Effector CD4-positive, alpha-beta T cell (primary cell): Measurements from ENCODE around the gene CDHR2.
"Not testable (repeated sequence)": the region's sequence is repeated elsewhere in the genome, so short reads cannot be mapped to it uniquely, and the experiment has no call there.

Experiments
- DNase-seq: peaks from one replicate; pipeline ENCODE4 v3.0.0-alpha.2; 2020

CDHR2 gene

DNA sequence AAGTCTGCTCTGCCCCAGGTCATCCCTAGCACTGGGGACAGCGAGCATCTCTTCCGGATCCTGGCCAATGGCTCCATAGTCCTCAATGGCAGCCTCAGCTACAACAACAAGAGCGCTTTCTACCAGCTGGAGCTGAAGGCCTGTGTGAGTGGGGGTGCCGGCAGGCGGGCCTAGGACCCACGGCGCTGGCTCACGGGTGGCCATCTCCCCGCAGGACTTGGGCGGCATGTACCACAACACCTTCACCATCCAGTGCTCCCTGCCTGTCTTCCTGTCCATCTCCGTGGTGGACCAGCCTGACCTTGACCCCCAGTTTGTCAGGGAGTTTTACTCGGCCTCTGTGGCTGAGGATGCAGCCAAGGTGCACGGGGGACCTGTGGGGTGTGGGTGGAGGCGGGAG, 25.9 kb downstream of the CDHR2 start:
- DNase-seq = no peak

DNA sequence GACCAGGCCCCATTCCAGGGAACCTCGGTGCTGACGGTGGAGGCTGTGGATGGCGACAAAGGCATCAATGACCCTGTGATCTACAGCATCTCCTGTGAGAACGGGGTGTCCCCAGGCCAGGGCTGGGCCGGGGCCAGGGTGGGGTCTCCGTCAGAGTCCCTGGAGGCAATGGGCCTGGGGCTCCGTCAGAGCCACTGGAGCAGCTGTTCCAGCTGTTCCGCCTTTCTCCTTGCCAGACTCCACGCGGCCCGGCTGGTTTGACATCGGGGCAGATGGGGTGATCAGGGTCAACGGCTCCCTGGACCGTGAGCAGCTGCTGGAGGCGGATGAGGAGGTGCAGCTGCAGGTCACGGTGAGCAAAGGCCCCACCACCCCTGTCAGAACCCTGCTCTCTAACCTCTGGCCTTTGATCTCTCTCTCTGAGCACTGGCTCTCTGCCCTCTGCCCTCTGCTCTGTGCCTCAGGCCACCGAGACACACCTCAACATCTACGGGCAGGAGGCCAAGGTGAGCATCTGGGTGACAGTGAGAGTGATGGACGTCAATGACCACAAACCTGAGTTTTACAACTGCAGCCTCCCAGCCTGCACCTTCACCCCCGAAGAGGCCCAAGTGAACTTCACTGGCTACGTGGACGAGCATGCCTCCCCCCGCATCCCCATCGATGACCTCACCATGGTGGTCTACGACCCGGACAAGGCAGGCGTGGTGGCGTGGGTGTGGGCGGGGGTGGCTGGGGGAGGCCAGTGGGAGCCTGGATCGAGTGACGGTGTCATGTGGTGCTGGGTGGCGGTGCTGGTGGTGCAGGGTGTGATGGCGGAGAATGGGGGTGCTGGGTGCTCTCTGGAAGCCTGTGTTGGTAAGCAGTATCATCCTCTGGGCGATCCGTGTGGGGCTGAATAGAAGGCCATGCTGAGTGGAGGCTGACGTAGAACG, 26.6 kb downstream of the CDHR2 start:
- no peak for DNase-seq

DNA sequence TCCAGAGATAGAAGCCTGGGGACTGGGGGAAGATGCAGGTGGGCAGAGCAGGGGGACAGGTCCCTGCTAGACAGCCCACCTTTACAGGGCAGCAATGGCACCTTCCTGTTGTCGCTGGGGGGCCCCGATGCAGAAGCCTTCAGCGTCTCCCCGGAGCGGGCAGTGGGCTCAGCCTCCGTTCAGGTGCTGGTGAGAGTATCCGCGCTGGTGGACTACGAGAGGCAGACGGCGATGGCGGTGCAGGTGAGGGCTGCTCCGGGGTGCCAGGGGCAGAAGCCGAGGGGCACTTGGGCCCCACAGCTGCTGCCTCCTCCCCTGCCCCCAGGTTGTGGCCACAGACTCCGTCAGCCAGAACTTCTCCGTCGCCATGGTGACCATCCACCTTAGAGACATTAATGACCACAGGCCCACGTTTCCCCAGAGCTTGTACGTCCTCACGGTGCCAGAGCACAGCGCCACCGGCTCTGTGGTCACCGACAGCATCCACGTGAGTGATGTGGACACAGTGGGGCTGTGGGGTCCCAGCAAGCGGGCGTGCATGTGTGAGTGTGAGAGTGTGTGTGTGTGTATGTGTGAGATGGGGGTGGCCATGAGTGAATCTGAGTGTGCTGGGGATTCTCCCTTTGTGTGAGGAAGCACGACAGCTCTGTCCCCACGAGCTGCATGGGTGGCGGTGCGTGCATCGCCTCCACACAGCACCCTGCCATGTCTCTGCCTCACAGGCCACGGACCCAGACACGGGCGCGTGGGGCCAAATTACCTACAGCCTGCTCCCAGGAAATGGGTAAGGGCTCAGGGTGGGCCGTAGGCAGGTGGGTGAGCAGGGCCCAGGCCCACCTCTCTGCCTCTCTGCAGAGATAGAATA, 28.4 kb downstream of the CDHR2 start:
- DNase-seq = no peak

DNA sequence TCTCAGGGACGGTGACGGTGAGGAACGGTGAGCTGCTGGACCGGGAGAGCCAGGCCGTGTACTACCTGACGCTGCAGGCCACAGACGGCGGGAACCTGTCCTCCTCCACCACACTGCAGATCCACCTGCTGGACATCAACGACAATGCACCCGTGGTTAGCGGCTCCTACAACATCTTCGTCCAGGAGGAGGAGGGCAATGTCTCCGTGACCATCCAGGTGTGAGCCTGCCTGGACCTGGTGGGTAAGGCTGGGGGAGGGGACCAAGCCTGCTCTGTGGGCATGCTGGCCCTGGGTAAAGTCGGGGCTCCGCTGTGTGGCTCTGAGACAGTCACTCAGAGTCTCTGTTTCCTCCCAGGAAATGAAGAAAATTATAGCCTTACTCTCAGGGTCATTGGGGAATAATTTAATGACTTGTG, 29.3 kb downstream of the CDHR2 start:
- peak; percentile 21 for DNase-seq

DNA sequence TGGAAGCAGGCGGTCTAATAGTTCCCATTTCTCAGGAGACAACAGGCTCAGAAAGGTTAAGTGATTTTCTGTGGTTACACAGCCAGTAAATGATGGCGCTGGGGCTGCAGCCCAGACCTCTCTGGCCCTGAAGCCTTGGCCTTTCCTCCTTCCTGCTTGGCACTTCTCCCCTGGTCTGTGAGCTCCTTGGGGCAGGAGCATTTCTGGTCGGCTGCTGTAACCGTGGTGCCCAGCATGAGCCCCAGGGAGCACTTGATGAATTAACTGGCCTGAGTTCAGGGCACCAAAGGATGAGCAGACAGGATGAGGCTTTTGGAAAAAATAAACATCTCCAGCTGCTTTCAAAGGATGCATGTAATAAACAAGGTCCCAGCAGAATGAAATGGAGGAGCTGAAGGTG, 30.2 kb downstream of the CDHR2 start:
- DNase-seq = no peak

DNA sequence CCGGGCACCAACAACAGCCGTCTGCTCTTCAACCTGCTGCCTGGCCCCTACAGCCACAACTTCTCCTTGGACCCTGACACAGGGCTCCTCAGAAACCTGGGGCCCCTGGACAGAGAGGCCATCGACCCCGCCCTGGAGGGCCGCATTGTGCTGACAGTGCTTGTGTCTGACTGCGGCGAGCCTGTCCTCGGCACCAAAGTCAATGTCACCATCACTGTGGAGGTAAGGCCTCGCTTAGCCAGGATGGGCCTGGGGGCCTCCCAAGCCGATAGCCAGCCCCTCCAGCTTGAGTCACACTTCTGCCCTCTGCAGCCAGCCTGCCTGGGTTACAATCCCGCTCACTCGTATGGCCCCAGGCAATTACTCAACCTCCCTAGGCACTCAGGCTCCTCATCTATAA, 32.2 kb downstream of the CDHR2 start:
- DNase-seq = no peak

DNA sequence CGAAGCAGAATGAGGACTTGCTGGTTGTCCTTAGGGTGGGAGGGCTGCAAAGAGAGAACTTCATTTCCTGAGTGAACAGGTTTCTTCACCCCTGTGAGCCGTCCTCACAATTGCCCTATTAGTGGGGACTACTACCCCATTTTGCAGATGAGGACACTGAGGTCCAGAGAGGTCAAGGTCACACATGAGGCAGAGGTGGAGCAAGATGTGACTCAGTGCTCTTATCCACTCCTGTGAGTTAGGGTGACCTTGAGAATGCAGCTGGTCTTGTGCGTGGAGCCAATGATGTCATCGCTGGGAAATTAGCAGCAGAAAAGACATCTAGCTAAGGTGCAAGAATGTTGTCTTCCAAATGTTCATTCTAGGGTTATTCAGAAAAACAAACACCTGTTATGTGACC, 33.9 kb downstream of the CDHR2 start:
- DNase-seq = no peak

DNA sequence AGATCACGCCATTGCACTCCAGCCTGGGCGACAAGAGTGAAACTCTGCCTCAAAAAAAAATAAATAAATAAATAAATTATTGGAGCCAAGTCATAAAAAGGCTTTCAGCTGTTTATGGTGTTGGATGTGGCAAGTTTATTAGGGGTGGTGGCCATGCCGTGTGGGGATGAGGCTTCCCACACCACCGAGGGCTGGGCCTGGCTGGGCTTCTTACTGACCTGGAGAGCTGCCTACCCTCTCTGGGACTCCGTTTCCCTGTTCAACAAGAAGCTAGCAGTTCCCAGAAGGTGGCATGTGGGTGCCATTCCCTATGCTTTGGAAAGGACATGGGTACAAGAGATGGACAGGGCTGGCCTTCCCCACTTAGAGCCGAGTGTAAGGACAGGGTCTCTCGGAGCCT, 38.3 kb downstream of the CDHR2 start:
- DNase-seq = no peak

DNA sequence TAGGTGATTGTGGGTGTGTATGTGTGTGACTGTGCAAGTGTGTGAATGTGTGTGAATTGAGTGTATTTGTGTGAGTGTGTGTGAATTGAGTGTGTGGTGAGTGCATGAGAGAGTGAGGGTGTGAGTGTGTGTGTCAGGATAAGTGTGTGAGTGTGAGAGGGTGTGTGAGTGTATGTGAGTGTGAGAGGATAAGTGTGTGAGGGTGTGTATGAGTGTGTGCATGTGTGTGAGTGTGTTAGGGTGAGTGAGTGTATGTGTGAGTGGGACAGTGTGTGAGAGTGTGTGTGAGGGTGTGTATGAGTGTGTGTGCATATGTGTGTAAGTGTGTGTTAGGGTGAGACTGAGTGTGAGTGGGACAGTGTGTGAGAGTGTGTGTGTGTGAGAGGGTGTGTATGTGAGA, 39.2 kb downstream of the CDHR2 start:
- DNase-seq = no peak

DNA sequence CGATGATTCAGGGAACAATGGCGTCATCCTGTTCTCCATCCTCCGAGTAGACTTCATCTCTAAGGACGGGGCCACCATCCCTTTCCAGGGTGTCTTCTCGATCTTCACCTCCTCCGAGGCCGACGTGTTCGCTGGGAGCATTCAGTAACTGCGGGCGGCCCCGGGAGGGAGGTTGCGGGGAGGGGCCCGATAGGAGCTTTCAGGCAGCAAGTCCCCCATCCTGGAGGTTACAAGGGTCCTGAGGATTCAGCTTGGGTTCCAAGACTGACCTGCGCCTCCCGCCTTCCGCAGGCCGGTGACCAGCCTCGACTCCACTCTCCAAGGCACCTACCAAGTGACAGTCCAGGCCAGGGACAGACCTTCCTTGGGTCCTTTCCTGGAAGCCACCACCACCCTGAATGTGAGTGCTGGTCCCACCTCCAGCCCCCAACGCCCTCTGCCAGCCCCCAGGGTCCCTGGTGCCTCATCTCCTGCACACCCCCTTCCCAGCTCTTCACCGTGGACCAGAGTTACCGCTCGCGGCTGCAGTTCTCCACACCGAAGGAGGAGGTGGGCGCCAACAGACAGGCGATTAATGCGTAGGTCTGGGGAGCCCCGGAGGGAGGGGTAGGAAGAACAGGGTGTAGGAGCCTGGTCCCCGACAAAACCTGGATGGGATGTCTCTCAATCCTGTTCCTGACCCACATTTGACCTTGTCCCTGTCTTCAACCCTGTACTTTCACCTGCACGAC, 40.1 kb downstream of the CDHR2 start:
- no peak for DNase-seq

DNA sequence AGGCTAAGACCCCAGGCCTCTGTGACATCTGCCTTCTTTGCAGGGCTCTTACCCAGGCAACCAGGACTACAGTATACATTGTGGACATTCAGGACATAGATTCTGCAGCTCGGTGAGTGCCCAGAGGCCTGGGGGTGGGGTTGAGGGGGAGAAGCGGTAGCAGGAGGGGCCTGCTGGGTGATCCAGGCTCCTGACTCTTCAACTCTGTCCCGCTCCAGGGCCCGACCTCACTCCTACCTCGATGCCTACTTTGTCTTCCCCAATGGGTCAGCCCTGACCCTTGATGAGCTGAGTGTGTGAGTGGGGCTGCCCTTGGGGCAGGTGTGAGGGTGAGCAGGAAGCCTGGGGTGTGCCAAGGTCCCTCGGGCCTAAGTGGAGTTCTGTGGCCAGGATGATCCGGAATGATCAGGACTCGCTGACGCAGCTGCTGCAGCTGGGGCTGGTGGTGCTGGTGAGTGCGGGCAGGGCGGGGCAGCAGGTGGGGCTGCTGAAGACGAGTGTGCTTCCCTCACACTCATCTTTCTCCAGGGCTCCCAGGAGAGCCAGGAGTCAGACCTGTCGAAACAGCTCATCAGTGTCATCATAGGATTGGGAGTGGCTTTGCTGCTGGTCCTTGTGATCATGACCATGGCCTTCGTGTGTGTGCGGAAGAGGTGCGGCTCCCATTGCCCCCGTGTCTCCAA, 41.0 kb downstream of the CDHR2 start:
- DNase-seq = no peak

DNA sequence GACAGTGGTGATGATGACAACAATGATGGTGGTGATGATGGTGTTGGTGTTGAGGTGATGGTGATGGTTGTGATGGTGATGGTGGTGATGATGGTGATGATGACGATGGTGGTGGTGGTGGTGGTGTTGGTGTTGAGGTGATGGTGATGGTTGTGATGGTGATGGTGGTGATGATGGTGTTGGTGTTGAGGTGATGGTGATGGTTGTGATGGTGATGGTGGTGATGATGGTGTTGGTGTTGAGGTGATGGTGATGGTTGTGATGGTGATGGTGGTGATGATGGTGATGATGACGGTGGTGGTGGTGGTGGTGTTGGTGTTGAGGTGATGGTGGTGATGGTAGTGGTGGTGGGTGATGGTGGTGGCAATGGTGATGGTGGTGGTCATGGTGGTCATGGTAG, 42.5 kb downstream of the CDHR2 start:
- DNase-seq = not testable (repeated sequence)

DNA sequence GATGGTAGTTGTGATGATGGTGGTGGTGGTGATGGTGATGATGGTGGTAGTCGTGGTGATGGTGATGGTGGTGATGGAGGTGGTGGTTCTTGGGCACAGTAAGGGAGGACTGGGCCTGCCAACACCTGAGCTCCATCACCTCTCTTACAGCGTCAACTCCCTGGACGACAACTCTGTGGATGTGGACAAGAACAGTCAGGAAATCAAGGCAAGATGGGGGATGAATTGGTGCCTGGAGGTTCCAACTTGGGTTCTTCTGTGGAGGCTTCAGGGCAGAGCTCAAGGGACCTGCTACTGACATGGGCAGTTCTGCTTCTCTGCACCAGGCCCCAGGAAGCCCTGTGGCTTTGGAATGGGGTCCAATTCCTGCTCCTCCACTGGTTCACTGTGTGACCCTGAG, 43.4 kb downstream of the CDHR2 start:
- DNase-seq = no peak

DNA sequence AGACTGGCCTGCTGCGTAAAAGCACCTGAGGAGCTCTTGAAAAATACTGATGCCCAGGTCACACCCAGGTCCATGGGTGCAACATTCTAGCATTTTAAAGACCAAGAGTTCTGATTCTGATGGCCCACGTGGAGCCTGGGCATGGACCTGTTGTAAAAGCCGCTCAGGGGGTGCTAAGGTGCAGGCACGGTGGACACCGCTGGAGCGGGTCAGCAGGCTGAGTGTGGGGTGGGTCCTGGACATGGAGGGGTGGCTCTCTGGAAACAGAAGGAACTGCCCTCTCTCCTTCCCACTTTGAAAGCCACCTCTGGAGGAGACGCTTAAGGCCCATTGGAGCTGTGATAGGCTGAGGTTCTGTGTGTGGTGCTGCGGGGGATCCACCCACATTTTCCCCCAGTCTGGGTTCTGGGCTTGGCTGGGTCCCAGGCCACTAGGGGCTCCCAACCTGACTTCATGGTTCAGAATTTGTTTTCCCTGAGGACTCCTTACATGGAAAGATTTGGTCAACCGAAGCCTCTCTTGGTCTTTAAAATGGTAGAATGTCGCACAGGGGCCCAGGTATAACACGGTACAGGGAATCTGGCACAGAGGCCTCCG, 44.2 kb downstream of the CDHR2 start:
- no peak for DNase-seq

DNA sequence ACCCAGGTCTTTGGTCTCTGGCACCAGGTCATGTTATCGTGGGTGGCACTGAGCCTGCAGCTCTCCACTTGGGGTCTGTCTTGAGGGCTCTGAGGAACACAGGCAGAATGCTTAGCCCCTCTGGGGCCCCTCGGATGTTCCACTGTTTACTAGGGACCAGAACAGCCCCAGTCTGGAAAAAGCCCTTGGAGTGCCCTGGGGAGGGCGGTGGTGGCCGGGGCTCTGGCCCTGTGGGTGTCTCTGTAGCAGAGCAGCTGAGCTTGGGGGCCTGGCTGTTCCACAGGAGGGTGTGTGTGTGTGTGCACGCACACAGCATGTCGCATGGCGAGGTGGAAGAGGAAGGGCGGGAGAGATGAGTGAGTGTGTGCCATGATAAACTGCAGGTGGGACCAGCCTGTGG, 45.4 kb downstream of the CDHR2 start:
- no peak for DNase-seq

DNA sequence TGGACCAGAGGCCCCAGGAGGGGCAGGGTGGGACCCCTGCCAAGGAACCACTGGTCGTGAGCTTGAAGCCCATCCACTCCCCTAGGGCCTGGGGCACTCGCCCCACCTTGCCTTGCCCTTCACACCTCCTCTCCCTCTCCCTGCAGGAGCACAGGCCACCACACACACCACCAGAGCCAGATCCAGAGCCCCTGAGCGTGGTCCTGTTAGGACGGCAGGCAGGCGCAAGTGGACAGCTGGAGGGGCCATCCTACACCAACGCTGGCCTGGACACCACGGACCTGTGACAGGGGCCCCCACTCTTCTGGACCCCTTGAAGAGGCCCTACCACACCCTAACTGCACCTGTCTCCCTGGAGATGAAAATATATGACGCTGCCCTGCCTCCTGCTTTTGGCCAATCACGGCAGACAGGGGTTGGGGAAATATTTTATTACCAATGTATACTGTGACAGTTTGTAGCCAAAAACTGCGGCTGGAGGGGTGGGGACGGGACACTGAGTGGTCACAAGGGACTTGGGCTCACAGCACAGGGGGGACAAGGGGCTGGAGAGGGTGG, 46.3 kb downstream of the CDHR2 start:
- DNase-seq = no peak

DNA sequence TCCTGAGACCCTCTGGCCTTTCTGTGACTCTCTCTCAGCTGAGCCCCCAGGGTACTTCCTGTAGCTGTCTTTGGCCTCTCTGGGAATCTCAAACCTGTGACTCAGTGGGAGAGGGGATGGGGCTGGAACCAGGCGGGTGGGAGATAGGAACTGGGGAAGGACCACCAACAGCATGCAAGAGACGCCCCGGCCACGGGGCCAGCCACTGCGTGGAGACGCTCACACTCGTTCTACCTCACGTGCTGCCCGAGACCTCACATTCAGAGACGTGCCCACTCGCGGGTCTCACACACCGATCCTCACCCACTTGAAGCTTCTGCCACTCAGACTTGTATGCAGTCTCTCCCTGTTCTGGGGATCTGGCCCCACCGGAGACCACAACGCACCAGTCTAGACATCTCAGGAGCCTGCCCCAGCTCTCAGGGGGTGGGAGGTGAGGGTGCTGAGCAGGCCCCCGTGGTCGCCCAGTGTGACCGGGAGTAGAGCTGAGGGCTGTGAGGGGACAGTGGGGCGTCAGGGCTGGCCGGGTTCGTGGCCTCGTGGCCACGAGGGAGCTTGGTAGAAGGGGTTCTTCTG, 47.0 kb downstream of the CDHR2 start:
- DNase-seq = no peak

DNA sequence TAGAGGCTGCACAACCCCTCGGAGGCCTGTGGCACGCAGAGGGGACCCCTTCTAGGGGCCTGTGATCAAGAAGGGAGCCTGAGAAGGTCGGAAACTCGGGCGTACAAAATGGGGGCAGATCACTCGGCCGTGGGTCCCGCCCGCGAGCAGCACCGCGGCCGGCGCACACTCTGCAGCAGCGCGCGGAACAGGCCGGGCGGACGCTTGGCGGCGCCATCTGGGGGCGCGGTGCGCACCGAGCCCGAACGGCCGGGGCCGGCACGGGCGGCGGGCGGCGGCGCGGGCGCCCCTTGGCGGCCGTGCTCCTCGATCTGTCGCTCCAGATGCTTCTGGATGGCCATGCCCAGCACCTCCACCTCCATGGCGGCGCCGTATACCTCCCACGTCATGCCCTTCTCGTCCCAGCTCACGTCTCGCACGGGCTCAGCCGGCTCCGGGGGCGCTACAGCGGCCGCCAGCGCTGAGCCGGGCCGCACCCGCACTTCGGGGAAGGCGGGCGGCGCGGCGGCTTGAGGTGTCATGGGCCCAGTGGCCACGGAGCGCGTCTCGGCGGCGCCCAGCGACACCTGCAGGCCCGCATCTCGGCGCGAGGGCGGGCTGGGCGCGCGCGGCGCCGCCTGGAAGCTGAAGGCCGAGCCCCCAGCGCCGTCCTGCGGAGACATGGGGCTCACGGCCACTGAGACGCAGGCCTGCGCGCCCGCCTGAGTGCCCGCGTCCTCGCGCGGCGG, 47.7 kb downstream of the CDHR2 start:
- DNase-seq = peak; percentile 49

DNA sequence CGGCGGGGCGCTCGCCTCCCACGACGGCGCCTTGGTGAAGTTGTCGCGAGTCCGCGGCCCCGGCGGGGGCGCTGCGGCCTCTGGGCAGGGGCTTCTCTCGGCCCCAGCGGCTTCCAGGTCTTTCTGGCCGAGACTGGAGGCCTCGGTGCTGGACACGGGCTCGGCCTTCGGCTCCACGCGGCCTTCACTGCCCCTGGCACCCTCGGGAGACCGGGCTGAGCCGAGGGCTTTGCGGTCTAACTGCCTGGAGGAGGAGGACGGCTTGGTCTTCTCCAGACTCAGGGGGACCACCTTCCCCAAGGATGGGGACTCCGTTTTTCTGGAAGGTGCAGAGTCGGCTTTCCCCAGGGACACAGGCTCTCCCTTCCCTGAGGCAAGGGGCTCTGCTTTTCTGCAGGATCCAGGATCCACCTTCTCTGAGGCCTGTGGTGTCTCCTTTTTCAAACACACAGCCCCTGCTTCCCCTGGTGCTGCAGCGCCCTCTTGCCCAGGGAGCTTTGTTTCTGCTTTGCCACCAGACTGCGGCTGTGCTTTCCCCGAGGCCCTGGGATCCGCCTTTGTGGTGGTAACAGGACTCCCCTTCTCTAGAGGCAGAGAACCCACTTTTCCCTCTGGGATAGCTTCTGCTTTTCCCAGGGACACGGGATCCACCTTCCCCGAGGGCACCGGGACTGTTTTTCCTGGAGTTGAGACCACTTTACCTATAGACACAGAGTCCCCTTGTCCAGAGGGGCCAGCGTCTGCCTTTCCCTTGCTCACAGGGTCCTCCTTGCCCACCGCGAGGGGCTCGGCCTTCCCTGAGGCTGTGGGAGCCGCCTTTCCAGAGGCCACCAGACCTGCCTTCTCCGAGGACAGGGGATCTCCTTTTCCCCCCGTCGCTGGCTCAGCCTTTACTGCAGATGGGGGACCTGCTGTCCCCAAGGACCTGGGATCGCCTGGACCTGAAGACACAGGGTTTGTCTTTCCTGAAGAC, 48.6 kb downstream of the CDHR2 start:
- DNase-seq = no peak
